Activated CD4-positive, alpha-beta T cell treated with anti-CD3 and anti-CD28 coated beads, Interleukin-2, amount 10 ng/mL, durations not matched to agents 24 days and 14 days (primary cell): ENCODE data around the gene CACNB4. TPM values are rescaled to one million over a fixed set of nuclear protein-coding genes. Genes with fewer than 3 reads are reported as not detected.
A peak's percentile ranks its signal among the peaks of the same experiment; 100 is the strongest.
"Not testable (repeated sequence)": the region's sequence is repeated elsewhere in the genome, so short reads cannot be mapped to it uniquely, and the experiment has no call there.

ENCODE experiments used
- DNase-seq: peaks from one replicate; pipeline ENCODE4 v3.0.0; 2022
- H3K27ac Mint-ChIP-seq: one replicate; pipeline ENCODE4 v1.8.0; 2022; ENCODE audit warnings: mild to moderate bottlenecking, mixed read lengths
- H3K27me3 Mint-ChIP-seq: one replicate; pipeline ENCODE4 v1.8.0; 2022; ENCODE audit warnings: mixed read lengths
- H3K36me3 Mint-ChIP-seq: one replicate; pipeline ENCODE4 v1.8.0; 2022; ENCODE audit warnings: low read depth, mild to moderate bottlenecking, mixed read lengths
- H3K4me1 Mint-ChIP-seq: one replicate; pipeline ENCODE4 v1.8.0; 2021; ENCODE audit warnings: mixed read lengths
- H3K4me3 Mint-ChIP-seq: one replicate; pipeline ENCODE4 v1.8.0; 2022; ENCODE audit warnings: mild to moderate bottlenecking, moderate library complexity, mixed read lengths
- H3K9me3 Mint-ChIP-seq: one replicate; pipeline ENCODE4 v1.8.0; 2021; ENCODE audit warnings: mixed read lengths
- intact Hi-C: fragments of 100-400 bp; cut with micrococcal nuclease; formaldehyde crosslinking; loops from one replicate; pipeline ENCODE4 v1.15.1; 2023
- total RNA-seq: library from RNA; stranded (reverse); gene quantifications from 2 replicates; pipeline ENCODE4 v1.2.3, GENCODE V29; 2022

Gene CACNB4
- total RNA-seq, 1 donor from 2014 or later: 0.19 TPM

GRCh38 chr2:152034257-152034801 lies 64.5 kb downstream of the CACNB4 start:
- Mint-ChIP-seq H3K36me3 (no peaks in the 10 kb centered on the region), H3K27me3 (peaks cover 2% of the 10 kb centered on the region), H3K4me1 (no peaks in the 10 kb centered on the region), H3K4me3 (no peak overlapping the region), H3K9me3 (no peaks in the 10 kb centered on the region), H3K27ac (no peak overlapping the region)
- DNase-seq: no peak
- intact Hi-C loops: no loop called here

- peaks cover 2% of the 10 kb centered on the region for H3K27me3 Mint-ChIP-seq
- H3K4me1 Mint-ChIP-seq: no peaks in the 10 kb centered on the region
- intact Hi-C loops: no loop called here
- DNase-seq: no peak
- no peaks in the 10 kb centered on the region for H3K36me3 Mint-ChIP-seq
- no peak overlapping the region for H3K4me3 Mint-ChIP-seq
- no peaks in the 10 kb centered on the region for H3K9me3 Mint-ChIP-seq
- no peak overlapping the region for H3K27ac Mint-ChIP-seq
Observed at GRCh38 chr2:152033011-152033925, 65.6 kb downstream of the CACNB4 start.

- no peaks in the 10 kb centered on the region for H3K36me3 Mint-ChIP-seq
- no peak overlapping the region for H3K4me3 Mint-ChIP-seq
- no peaks in the 10 kb centered on the region for H3K4me1 Mint-ChIP-seq
- H3K9me3 Mint-ChIP-seq: no peaks in the 10 kb centered on the region
- no peak overlapping the region for H3K27ac Mint-ChIP-seq
- peaks cover 2% of the 10 kb centered on the region for H3K27me3 Mint-ChIP-seq
- no peak for DNase-seq
- intact Hi-C loops: no loop called here
Observed at GRCh38 chr2:152031747-152032306, 67.0 kb downstream of the CACNB4 start.

- H3K36me3 Mint-ChIP-seq, H3K27me3 Mint-ChIP-seq, DNase-seq, H3K27ac Mint-ChIP-seq, H3K4me3 Mint-ChIP-seq, intact Hi-C loops, H3K4me1 Mint-ChIP-seq, H3K9me3 Mint-ChIP-seq: not testable (repeated sequence)
Observed at GRCh38 chr2:152030596-152031328, 68.1 kb downstream of the CACNB4 start.

GRCh38 chr2:152028182-152028862 lies 70.5 kb downstream of the CACNB4 start:
- peaks cover 4% of the 10 kb centered on the region for H3K27me3 Mint-ChIP-seq
- no peak overlapping the region for H3K4me3 Mint-ChIP-seq
- DNase-seq: no peak
- intact Hi-C loops: no loop called here
- no peaks in the 10 kb centered on the region for H3K9me3 Mint-ChIP-seq
- no peaks in the 10 kb centered on the region for H3K36me3 Mint-ChIP-seq
- H3K27ac Mint-ChIP-seq: no peak overlapping the region
- H3K4me1 Mint-ChIP-seq: peaks cover 3% of the 10 kb centered on the region

- Mint-ChIP-seq H3K4me3 (peak overlapping the region; percentile 82), H3K4me1 (peaks cover 3% of the 10 kb centered on the region), H3K27me3 (peaks cover 13% of the 10 kb centered on the region), H3K9me3 (no peaks in the 10 kb centered on the region), H3K36me3 (no peaks in the 10 kb centered on the region), H3K27ac (no peak overlapping the region)
- intact Hi-C loops: loop anchor here (1.0 kb wide), 1 partner anchor 26 kb away; no protein-coding TSS in a partner anchor
- peak; percentile 94 for DNase-seq
Observed at GRCh38 chr2:152025678-152026287, 73.1 kb downstream of the CACNB4 start.

- Mint-ChIP-seq H3K36me3 (no peaks in the 10 kb centered on the region), H3K27ac (no peak overlapping the region), H3K4me1 (peaks cover 3% of the 10 kb centered on the region), H3K27me3 (peaks cover 17% of the 10 kb centered on the region), H3K4me3 (no peak overlapping the region), H3K9me3 (no peaks in the 10 kb centered on the region)
- intact Hi-C loops: no loop called here
- no peak for DNase-seq
Observed at GRCh38 chr2:152024477-152024876, 74.4 kb downstream of the CACNB4 start.

GRCh38 chr2:152022090-152022489 lies 76.8 kb downstream of the CACNB4 start:
- peaks cover 3% of the 10 kb centered on the region for H3K4me1 Mint-ChIP-seq
- no peak for DNase-seq
- no peaks in the 10 kb centered on the region for H3K36me3 Mint-ChIP-seq
- H3K27ac Mint-ChIP-seq: no peak overlapping the region
- intact Hi-C loops: no loop called here
- peaks cover 17% of the 10 kb centered on the region for H3K27me3 Mint-ChIP-seq
- no peak overlapping the region for H3K4me3 Mint-ChIP-seq
- no peaks in the 10 kb centered on the region for H3K9me3 Mint-ChIP-seq

- intact Hi-C loops, H3K4me3 Mint-ChIP-seq, H3K27ac Mint-ChIP-seq, H3K9me3 Mint-ChIP-seq, H3K4me1 Mint-ChIP-seq, H3K36me3 Mint-ChIP-seq, DNase-seq: not testable (repeated sequence)
- H3K27me3 Mint-ChIP-seq: peaks cover 17% of the 10 kb centered on the region
Observed at GRCh38 chr2:152021001-152021400, 77.8 kb downstream of the CACNB4 start.

- no peak for DNase-seq
- Mint-ChIP-seq H3K27me3 (peaks cover 15% of the 10 kb centered on the region), H3K36me3 (no peaks in the 10 kb centered on the region), H3K4me3 (no peak overlapping the region), H3K27ac (no peak overlapping the region), H3K9me3 (no peaks in the 10 kb centered on the region), H3K4me1 (no peaks in the 10 kb centered on the region)
- intact Hi-C loops: no loop called here
Observed at GRCh38 chr2:152019732-152020131, 79.1 kb downstream of the CACNB4 start.

GRCh38 chr2:152016181-152017120 lies 82.4 kb downstream of the CACNB4 start:
- no peaks in the 10 kb centered on the region for H3K4me1 Mint-ChIP-seq
- H3K27me3 Mint-ChIP-seq: peaks cover 6% of the 10 kb centered on the region
- no peaks in the 10 kb centered on the region for H3K36me3 Mint-ChIP-seq
- intact Hi-C loops: no loop called here
- H3K4me3 Mint-ChIP-seq: no peak overlapping the region
- no peak overlapping the region for H3K27ac Mint-ChIP-seq
- no peak for DNase-seq
- H3K9me3 Mint-ChIP-seq: no peaks in the 10 kb centered on the region

GRCh38 chr2:152015552-152015951 lies 83.3 kb downstream of the CACNB4 start:
- Mint-ChIP-seq H3K36me3 (no peaks in the 10 kb centered on the region), H3K4me1 (no peaks in the 10 kb centered on the region), H3K27me3 (peaks cover 8% of the 10 kb centered on the region), H3K4me3 (no peak overlapping the region), H3K9me3 (no peaks in the 10 kb centered on the region), H3K27ac (no peak overlapping the region)
- DNase-seq: no peak
- intact Hi-C loops: no loop called here
